PC-9 (cell line): ENCODE results near the gene SUGCT.

ENCODE experiments used
- EZH2 ChIP-seq: fragments of 200-600 bp; sonication (generic); IDR thresholded peaks from 2 replicates; pipeline ENCODE4 v1.8.0; 2017; ENCODE audit warnings: antibody characterized with exemption, low read depth
- TF ChIP-seq, protein P1 (sequence below): fragments of 200-600 bp; sonication (generic); conservative IDR thresholded peaks from 2 replicates; pipeline ENCODE4 v1.6.1; 2017; ENCODE audit warnings: mixed run types, antibody characterized with exemption, mild to moderate bottlenecking, moderate library complexity

GRCh38 chr7:40604601-40605438 lies 470.0 kb downstream of the SUGCT start:
- TF ChIP-seq, protein P1, sequence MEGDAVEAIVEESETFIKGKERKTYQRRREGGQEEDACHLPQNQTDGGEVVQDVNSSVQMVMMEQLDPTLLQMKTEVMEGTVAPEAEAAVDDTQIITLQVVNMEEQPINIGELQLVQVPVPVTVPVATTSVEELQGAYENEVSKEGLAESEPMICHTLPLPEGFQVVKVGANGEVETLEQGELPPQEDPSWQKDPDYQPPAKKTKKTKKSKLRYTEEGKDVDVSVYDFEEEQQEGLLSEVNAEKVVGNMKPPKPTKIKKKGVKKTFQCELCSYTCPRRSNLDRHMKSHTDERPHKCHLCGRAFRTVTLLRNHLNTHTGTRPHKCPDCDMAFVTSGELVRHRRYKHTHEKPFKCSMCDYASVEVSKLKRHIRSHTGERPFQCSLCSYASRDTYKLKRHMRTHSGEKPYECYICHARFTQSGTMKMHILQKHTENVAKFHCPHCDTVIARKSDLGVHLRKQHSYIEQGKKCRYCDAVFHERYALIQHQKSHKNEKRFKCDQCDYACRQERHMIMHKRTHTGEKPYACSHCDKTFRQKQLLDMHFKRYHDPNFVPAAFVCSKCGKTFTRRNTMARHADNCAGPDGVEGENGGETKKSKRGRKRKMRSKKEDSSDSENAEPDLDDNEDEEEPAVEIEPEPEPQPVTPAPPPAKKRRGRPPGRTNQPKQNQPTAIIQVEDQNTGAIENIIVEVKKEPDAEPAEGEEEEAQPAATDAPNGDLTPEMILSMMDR = no peak
- TF ChIP-seq EZH2 = no peak
